Astrocyte (in vitro differentiated cells and primary cell): Measurements from ENCODE around the gene EDEM3.
"Not testable (repeated sequence)": the region's sequence is repeated elsewhere in the genome, so short reads cannot be mapped to it uniquely, and the experiment has no call there.

Experiments
- CTCF ChIP-seq: IDR thresholded peaks from 2 replicates; pipeline ENCODE4 v1.5.1; 2011; ENCODE audit warnings: low read depth, mild to moderate bottlenecking, inconsistent platforms, low read length, moderate library complexity; ENCODE audit not compliant: insufficient read depth
- EZH2 ChIP-seq: IDR thresholded peaks from 2 replicates; pipeline ENCODE4 v1.6.1; 2012; ENCODE audit warnings: mild to moderate bottlenecking, low read length, inconsistent platforms; ENCODE audit not compliant: insufficient read depth

- TF ChIP-seq CTCF, EZH2: not testable (repeated sequence)
These were observed 73.9 kb downstream of the EDEM3 start for GRCh38 chr1:184680611-184681225.
